Measurements from ENCODE around the gene VMP1. TPM values are rescaled to one million over a fixed set of nuclear protein-coding genes. Genes with fewer than 3 reads are reported as not detected.

The VMP1 gene
- total and polyA plus RNA-seq, 2 of the 13 experiments (the other 11 are each of a cell fraction or from before 2014, with no cell fraction given) = 186 to 271 TPM

GRCh38 chr17:59829217-59830006, 122.0 kb downstream of the VMP1 start (continued):
- TF ChIP-seq ZHX2 (IDR thresholded peaks at IDR 0.05; ENCODE audit: low read depth) (no peak), ZHX2 (CRISPR knock-in tag; IDR thresholded peaks at IDR 0.05; ENCODE audit: borderline replicate concordance) (no peak), MNT (IDR thresholded peaks at IDR 0.05) (no peak), TCF12 (IDR thresholded peaks at IDR 0.05) (no peak), TCF12 (CRISPR knock-in tag; IDR thresholded peaks at IDR 0.05) (no peak), ZFP36L1 (CRISPR knock-in tag; IDR thresholded peaks at IDR 0.05) (no peak), HDAC2 (CRISPR knock-in tag; IDR thresholded peaks at IDR 0.05) (peak; percentile 68; the same call in 1 of the 2 replicates), RBM22 (optimal IDR thresholded peaks at IDR 0.05; ENCODE audit: low read length) (no peak), ZNF326 (CRISPR knock-in tag; IDR thresholded peaks at IDR 0.05; ENCODE audit: borderline replicate concordance) (no peak), EEA1 (CRISPR knock-in tag; IDR thresholded peaks at IDR 0.05; ENCODE audit: borderline replicate concordance) (no peak), E2F5 (CRISPR knock-in tag; conservative IDR thresholded peaks at IDR 0.05) (no peak), ZNF550 (CRISPR knock-in tag; IDR thresholded peaks at IDR 0.05; ENCODE audit: borderline replicate concordance) (no peak), TFAP4 (IDR thresholded peaks at IDR 0.05; ENCODE audit: borderline replicate concordance, low read depth) (peak; percentile 31; the same call in 1 of the 2 replicates), CCDC6 (CRISPR knock-in tag; IDR thresholded peaks at IDR 0.05) (no peak), NBN (conservative IDR thresholded peaks at IDR 0.05) (no peak), DMAP1 (CRISPR knock-in tag; IDR thresholded peaks at IDR 0.05) (peak; percentile 72; the same call in 1 of the 2 replicates), ZFP37 (CRISPR knock-in tag; IDR thresholded peaks at IDR 0.05; ENCODE audit: borderline replicate concordance) (no peak), ZNF124 (CRISPR knock-in tag; IDR thresholded peaks at IDR 0.05) (no peak), POLR2AphosphoS5 (IDR thresholded peaks at IDR 0.05; ENCODE audit: low read depth, low read length) (0 out of 2 replicates have a peak, but pooled peaks have one; percentile 19), SNAI1 (CRISPR knock-in tag; IDR thresholded peaks at IDR 0.05; ENCODE audit: borderline replicate concordance) (no peak)
- TF ChIP-seq, protein P1, sequence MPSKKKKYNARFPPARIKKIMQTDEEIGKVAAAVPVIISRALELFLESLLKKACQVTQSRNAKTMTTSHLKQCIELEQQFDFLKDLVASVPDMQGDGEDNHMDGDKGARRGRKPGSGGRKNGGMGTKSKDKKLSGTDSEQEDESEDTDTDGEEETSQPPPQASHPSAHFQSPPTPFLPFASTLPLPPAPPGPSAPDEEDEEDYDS (CRISPR knock-in tag; IDR thresholded peaks at IDR 0.05) = peak; percentile 79
